Measurements from ENCODE around the gene SREBF1. TPM values are rescaled to one million over a fixed set of nuclear protein-coding genes. Genes with fewer than 3 reads are reported as not detected.

The SREBF1 gene
- total and polyA plus RNA-seq, 2 of the 8 experiments (the other 6 are each of a cell fraction or from before 2014, with no cell fraction given): 28.6 to 70.8 TPM

DNA sequence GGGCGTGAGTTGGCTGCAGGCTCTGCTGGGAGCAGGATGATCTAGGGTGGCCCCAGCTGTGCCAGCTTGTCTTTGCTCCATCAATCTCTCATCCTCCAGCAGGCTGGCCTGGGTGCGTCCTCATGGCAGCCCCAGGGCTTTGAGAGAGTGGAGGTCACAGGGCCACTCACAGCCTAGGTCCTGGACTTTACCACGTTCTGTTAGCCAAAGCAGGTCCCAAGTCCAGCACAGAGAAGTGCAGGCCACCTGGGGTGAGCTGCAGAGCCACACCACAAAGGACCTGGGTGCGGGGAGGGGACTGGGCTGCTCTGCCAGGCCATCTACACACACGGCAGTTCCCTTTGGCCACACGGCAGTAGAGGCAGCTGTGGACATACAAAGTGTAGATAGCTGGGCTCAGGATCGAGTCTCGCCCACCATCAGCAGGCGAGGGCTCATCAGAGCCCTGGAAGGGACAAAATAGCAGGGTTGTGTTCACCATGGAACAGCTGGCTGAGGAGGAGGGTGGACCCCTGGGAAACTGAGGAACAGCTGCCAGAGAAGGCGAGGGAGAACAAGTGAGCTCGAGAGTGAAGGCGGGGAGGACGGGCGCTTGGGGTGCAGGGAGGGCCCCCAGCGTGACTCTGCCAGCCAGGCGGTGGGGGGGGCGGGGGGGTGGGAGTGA, 30.0 kb downstream of the SREBF1 start:
- CTCF ChIA-PET (ENCODE audit: partially characterized antibody): interaction anchor here (0.7 to 18.1 kb wide), 11 partner anchors 10 to 113 kb away, joined by 3 to 375 read pairs (median 3); no protein-coding TSS in a partner anchor
- whole genome bisulfite sequencing, 2 experiments (ENCODE audit: extremely low coverage in 1 of 2, insufficient coverage in 1 of 2, insufficient read length in 1 of 2, insufficient replicate concordance in 2 of 2, low coverage in 1 of 2, low lambda C conversion rate in 2 of 2, missing lambda C conversion rate in 1 of 2): 85% methylated on average over 16 of the region's 17 CpGs; no CpG with 5 or more reads in 1 of the 2 experiments
- no peak for TF ChIP-seq ZNF274 (IDR thresholded peaks at IDR 0.05; ENCODE audit: borderline replicate concordance, extremely low read depth, low read length)
- TF ChIP-seq TAF1 (IDR thresholded peaks at IDR 0.05; ENCODE audit: low read depth, low read length): no peak
- TF ChIP-seq SP1 (IDR thresholded peaks at IDR 0.05; ENCODE audit: low read depth, low read length): no peak
- no peak for TF ChIP-seq RFX5 (IDR thresholded peaks at IDR 0.05; ENCODE audit: borderline replicate concordance, low read depth, low read length)
- no peak for TF ChIP-seq GABPA (IDR thresholded peaks at IDR 0.05; ENCODE audit: borderline replicate concordance, insufficient read depth, low read length)
- no peak for TF ChIP-seq SIX5 (IDR thresholded peaks at IDR 0.05; ENCODE audit: low read depth, low read length)

More for the DNA sequence above, 30.0 kb downstream of the SREBF1 start:
- no peak overlapping the region for H2BK5ac ChIP-seq (ENCODE audit: low read depth, low read length)
- peaks cover 1 to 4% of the 10 kb centered on the region in 2 experiments for H4K20me1 ChIP-seq (replicated peaks in 1 of 2; ENCODE audit: control insufficient read depth in 1 of 2, insufficient read depth in 2 of 2, low read length in 2 of 2)
- no peak overlapping the region for H3K4me3 ChIP-seq (ENCODE audit: extremely low read depth in 1 of 4, insufficient read depth in 2 of 4, low read depth in 3 of 4, low read length in 4 of 4)
- peaks cover 0 to 16% (median 10%) of the 10 kb centered on the region in 4 experiments; a peak in 6 of 7 replicates for H3K4me1 ChIP-seq (replicated peaks in 1 of 4; ENCODE audit: control insufficient read depth in 3 of 4, insufficient read depth in 4 of 4, low read length in 3 of 4)
- H4K8ac ChIP-seq (ENCODE audit: extremely low read depth, insufficient read depth, low read length): no peak overlapping the region
- peak overlapping the region; percentile 7 for H3K18ac ChIP-seq (ENCODE audit: extremely low read depth, low read length)
- no peak overlapping the region for H2AFZ ChIP-seq (ENCODE audit: low read length)
- POLR2A ChIA-PET (ENCODE audit: partially characterized antibody): interaction anchor here (1.3 to 24.7 kb wide), 2 partner anchors 13 to 24 kb away, joined by 3 to 532 read pairs; partner anchors contain the start of gene SREBF1
- no peak overlapping the region; a peak in 2 of 7 replicates for H3K9ac ChIP-seq (replicated peaks in 1 of 4; ENCODE audit: extremely low read depth in 1 of 4, low read depth in 3 of 4, low read length in 3 of 4)
- no peak overlapping the region for H3K4me2 ChIP-seq (ENCODE audit: insufficient read depth in 1 of 2, low read depth in 2 of 2, low read length in 2 of 2)
- no peak overlapping the region for H3K27ac ChIP-seq (ENCODE audit: low read depth, low read length)
- H3K36me3 ChIP-seq (ENCODE audit: control insufficient read depth in 2 of 4, insufficient read depth in 4 of 4, low read length in 3 of 4): no peaks in the 10 kb centered on the region
- H2BK120ac ChIP-seq (replicated peaks; ENCODE audit: low read depth, low read length): no peak overlapping the region
- H2BK12ac ChIP-seq (ENCODE audit: low read depth, low read length): peak overlapping the region; percentile 50; the same call in 1 of the 2 replicates
- H2BK20ac ChIP-seq (ENCODE audit: low read length): no peak overlapping the region
- peaks cover 6 to 23% (median 17%) of the 10 kb centered on the region in 4 experiments for H3K27me3 ChIP-seq (replicated peaks in 1 of 4; ENCODE audit: control insufficient read depth in 3 of 4, extremely low read depth in 1 of 4, insufficient read depth in 3 of 4, low read length in 3 of 4)
- no peak overlapping the region for H3K14ac ChIP-seq (ENCODE audit: insufficient read length)
- H3K79me1 ChIP-seq (ENCODE audit: low read depth, low read length): no peaks in the 10 kb centered on the region
- H3K56ac ChIP-seq (replicated peaks; ENCODE audit: insufficient read length, low read depth, low read length): no peak overlapping the region
- no peak overlapping the region for H4K5ac ChIP-seq (ENCODE audit: insufficient read length, low read depth, low read length)
- DNase-seq (ENCODE audit: low read depth in 1 of 2, low spot score in 2 of 2) (no peak), FAIRE-seq (no peak)
- H2BK15ac ChIP-seq (ENCODE audit: low read length): no peak overlapping the region
- no peak overlapping the region for H3K4ac ChIP-seq (replicated peaks; ENCODE audit: insufficient read length, low read depth, low read length)
- peaks cover 10% of the 10 kb centered on the region; the same call in 1 of the 2 replicates for H3K23me2 ChIP-seq (ENCODE audit: low read depth, low read length)
- no peak overlapping the region for H2AK5ac ChIP-seq (ENCODE audit: low read depth, low read length)
- H3K79me2 ChIP-seq (ENCODE audit: control insufficient read depth in 1 of 2, insufficient read depth in 2 of 2, low read length in 2 of 2): no peaks in the 10 kb centered on the region
- no peak overlapping the region for H3K23ac ChIP-seq (ENCODE audit: insufficient read length)
- H4K91ac ChIP-seq (replicated peaks; ENCODE audit: insufficient read length, low read length): no peak overlapping the region
- H3K9me3 ChIP-seq (ENCODE audit: insufficient read depth in 2 of 2, low read depth in 1 of 2, low read length in 1 of 2): no peaks in the 10 kb centered on the region
